ENCODE data around the gene P2RY4. TPM values are rescaled to one million over a fixed set of nuclear protein-coding genes. Genes with fewer than 3 reads are reported as not detected.
A peak's percentile ranks its signal among the peaks of the same experiment; 100 is the strongest.

The P2RY4 gene
- polyA plus RNA-seq, 3 donors: 0.36 TPM; not detected in 2

GRCh38 chrX:70281951-70282350 is 21.9 kb upstream of the P2RY4 start, which contains the start of gene RAB41:
Gene RAB41, plus strand, starts transcription at chrX:70282172. Its CDS starts 46 bp downstream, at chrX:70282218.
- Histone ChIP-seq H2AFZ (ENCODE audit: insufficient read depth, low read depth, low read length, poor library complexity, severe bottlenecking) (no peak within 1 kb of the TSS), H3K27me3 (ENCODE audit: control insufficient read depth in 2 of 2, insufficient read depth in 2 of 2, low read length in 2 of 2) (no peaks in the 10 kb centered on the region), H3K4me1 (ENCODE audit: control insufficient read depth in 1 of 2, insufficient read depth in 2 of 2, low read length in 2 of 2) (no peaks in the 10 kb centered on the region), H3K27ac (ENCODE audit: low read depth in 1 of 2, low read length in 2 of 2) (no peak within 1 kb of the TSS), H4K20me1 (ENCODE audit: insufficient read depth, low read length) (no peaks in the 10 kb centered on the region), H3K9me3 (replicated peaks in 1 of 2; ENCODE audit: control insufficient read depth in 1 of 2, insufficient read depth in 1 of 2, low read length in 2 of 2) (no peaks in the 10 kb centered on the region), H3K9ac (ENCODE audit: insufficient read depth, low read length, poor library complexity, severe bottlenecking) (no peak within 1 kb of the TSS), H3K36me3 (replicated peaks in 1 of 2; ENCODE audit: control insufficient read depth in 1 of 2, insufficient read depth in 2 of 2, low read length in 2 of 2) (peaks cover 3 to 14% of the 10 kb centered on the region in 2 donors), H3K79me2 (ENCODE audit: insufficient read depth, low read length) (no peaks in the 10 kb centered on the region), H3K4me2 (replicated peaks; ENCODE audit: extremely low read depth, low read length, poor library complexity, severe bottlenecking) (no peak within 1 kb of the TSS), H3K4me3 (replicated peaks in 1 of 3; ENCODE audit: low read depth in 2 of 3, low read length in 3 of 3) (no peak within 1 kb of the TSS)
- H3K4me1 Mint-ChIP-seq: no peaks in the 10 kb centered on the region
- DNase-seq: no peak
- 97% methylated on average over 11 of the region's 21 CpGs for WGBS (ENCODE audit: insufficient coverage)
- H3K9me3 Mint-ChIP-seq: peaks cover 0 to 6% (median 1%) of the 10 kb centered on the region in 7 donors
- peak within 1 kb of the TSS in 1 of 2 donors; percentile 27 for H3K4me3 Mint-ChIP-seq
- peaks cover 0 to 2% (median 1%) of the 10 kb centered on the region in 3 donors for H3K27me3 Mint-ChIP-seq (ENCODE audit: low read depth in 3 of 3)
- intact Hi-C loops (cut with micrococcal nuclease): no loop called here
- no peak for TF ChIP-seq CTCF (IDR thresholded peaks at IDR 0.05)
- H3K27ac Mint-ChIP-seq: no peak within 1 kb of the TSS
- peaks cover 16 to 31% of the 10 kb centered on the region in 2 donors for H3K36me3 Mint-ChIP-seq

- 100% methylated on average over 2 of the region's 3 CpGs for WGBS (ENCODE audit: insufficient coverage)
- Mint-ChIP-seq H3K4me3 (no peak overlapping the region), H3K36me3 (peaks cover 12 to 21% of the 10 kb centered on the region in 2 donors), H3K9me3 (peaks cover 0 to 6% (median 2%) of the 10 kb centered on the region in 7 donors), H3K27ac (no peak overlapping the region), H3K27me3 (ENCODE audit: low read depth in 3 of 3) (peaks cover 0 to 2% (median 1%) of the 10 kb centered on the region in 3 donors), H3K4me1 (no peaks in the 10 kb centered on the region)
- no peak overlapping the region for H3K27ac ChIP-seq (ENCODE audit: low read depth in 1 of 2, low read length in 2 of 2)
- H3K4me2 ChIP-seq (replicated peaks; ENCODE audit: extremely low read depth, low read length, poor library complexity, severe bottlenecking): no peak overlapping the region
- H3K9me3 ChIP-seq (replicated peaks in 1 of 2; ENCODE audit: control insufficient read depth in 1 of 2, insufficient read depth in 1 of 2, low read length in 2 of 2): no peaks in the 10 kb centered on the region
- intact Hi-C loops (cut with micrococcal nuclease): no loop called here
- H3K79me2 ChIP-seq (ENCODE audit: insufficient read depth, low read length): no peaks in the 10 kb centered on the region
- peaks cover under 1 to 3% of the 10 kb centered on the region in 2 donors for H3K36me3 ChIP-seq (replicated peaks in 1 of 2; ENCODE audit: control insufficient read depth in 1 of 2, insufficient read depth in 2 of 2, low read length in 2 of 2)
- no peak for DNase-seq
- H3K9ac ChIP-seq (ENCODE audit: insufficient read depth, low read length, poor library complexity, severe bottlenecking): no peak overlapping the region
- no peak for TF ChIP-seq CTCF (IDR thresholded peaks at IDR 0.05)
- H4K20me1 ChIP-seq (ENCODE audit: insufficient read depth, low read length): no peaks in the 10 kb centered on the region
- H3K4me3 ChIP-seq (replicated peaks in 1 of 3; ENCODE audit: low read depth in 2 of 3, low read length in 3 of 3): no peak overlapping the region
- H3K4me1 ChIP-seq (ENCODE audit: control insufficient read depth in 1 of 2, insufficient read depth in 2 of 2, low read length in 2 of 2): no peaks in the 10 kb centered on the region
- H3K27me3 ChIP-seq (ENCODE audit: control insufficient read depth in 2 of 2, insufficient read depth in 2 of 2, low read length in 2 of 2): no peaks in the 10 kb centered on the region
- no peak overlapping the region for H2AFZ ChIP-seq (ENCODE audit: insufficient read depth, low read depth, low read length, poor library complexity, severe bottlenecking)
Measured at GRCh38 chrX:70280573-70280972, 20.6 kb upstream of the P2RY4 start.

Data from CD14-positive monocyte (primary cell).